ENCODE data around the gene CACNB4.

- TF ChIP-seq REST (IDR thresholded peaks at IDR 0.05; ENCODE audit: insufficient read depth in 1 of 2, low read depth in 2 of 2, low read length in 2 of 2) (no peak), POLR2AphosphoS5 (IDR thresholded peaks at IDR 0.05; ENCODE audit: low read depth, low read length) (no peak), TAF1 (IDR thresholded peaks at IDR 0.05; ENCODE audit: borderline replicate concordance, insufficient read depth, low read length) (no peak), FOXP2 (optimal IDR thresholded peaks at IDR 0.05; ENCODE audit: borderline replicate concordance, extremely low read depth, extremely low read length, insufficient read depth) (no peak)
Observed at GRCh38 chr2:151931030-151931611, 167.7 kb downstream of the CACNB4 start.

Data from PFSK-1 (cell line).